Heart right ventricle (tissue), 16 donors: ENCODE results near the gene BRD3OS. TPM values are rescaled to one million over a fixed set of nuclear protein-coding genes. Genes with fewer than 3 reads are reported as not detected.

ENCODE experiments used
- ATAC-seq, 8 donors: fragments of 200-7000 bp; cut with Tn5 transposase; one replicate each; pipeline ENCODE4 v1.9.1; 2020; ENCODE audit warnings: mild to moderate bottlenecking in 8 of 8, moderate library complexity in 8 of 8, moderate number of reproducible peaks in 1 of 8
- DNase-seq, 2 donors: peaks; one replicate each; pipeline ENCODE4 v3.0.0-alpha.2; 2020
- H3K27ac ChIP-seq, 10 donors: fragments of 200-600 bp; sonication (generic) in 2 of 10; one replicate each; pipeline versions ENCODE4 v1.5.0 to v1.8.0; 2020 to 2022; ENCODE audit warnings: mild to moderate bottlenecking in 3 of 10
- H3K27me3 ChIP-seq, 7 donors: fragments of 200-600 bp; one replicate each; pipeline ENCODE4 v1.8.0; 2021 to 2022; ENCODE audit warnings: mild to moderate bottlenecking in 2 of 7
- H3K36me3 ChIP-seq, 9 donors: fragments of 200-600 bp; sonication (generic) in 1 of 9; one replicate each; pipeline versions ENCODE4 v1.5.0 to v1.8.0; 2020 to 2022; ENCODE audit warnings: mild to moderate bottlenecking in 2 of 9
- H3K4me1 ChIP-seq, 9 donors: fragments of 200-600 bp; sonication (generic) in 1 of 9; one replicate each; pipeline versions ENCODE4 v1.5.0 to v1.8.0; 2020 to 2022; ENCODE audit warnings: mild to moderate bottlenecking in 4 of 9
- H3K4me3 ChIP-seq, 10 donors: fragments of 200-600 bp; sonication (generic) in 2 of 10; one replicate each; pipeline versions ENCODE4 v1.5.0 to v1.8.0; 2020 to 2022; ENCODE audit warnings: mild to moderate bottlenecking in 7 of 10, moderate library complexity in 2 of 10
- H3K9me3 ChIP-seq, 11 donors: fragments of 200-600 bp in 10 of 11; sonication (generic) in 2 of 11; one replicate each; pipeline versions ENCODE4 v1.5.0 to v1.8.0; 2013 to 2022; ENCODE audit warnings: mild to moderate bottlenecking in 2 of 11, control low read depth in 1 of 11, moderate library complexity in 1 of 11
- CTCF ChIP-seq, 9 donors: fragments of 200-600 bp; sonication (generic) in 2 of 9; IDR thresholded peaks; one replicate each; pipeline versions ENCODE4 v1.5.0 to v1.8.0; 2021 to 2022; ENCODE audit warnings: antibody characterized with exemption in 9 of 9, mild to moderate bottlenecking in 5 of 9, moderate library complexity in 1 of 9
- WGBS, 2 donors: extraction: QIAGEN DNeasy Blood & Tissue Kit; methylation state at CpG; one replicate each; pipeline ENCODE4 v1.1.7; 2013; ENCODE audit warnings: inconsistent platforms in 1 of 2; 5-methylcytosine and 5-hydroxymethylcytosine counted together
- intact Hi-C, 10 donors: fragments of 100-400 bp; cut with DNase I; formaldehyde crosslinking; loops; one replicate each; pipeline versions ENCODE4 v1.11.1 to v1.14.2; 2022
- polyA plus RNA-seq, 2 donors: library from polyadenylated mRNA; stranded (reverse); fragments of 200-250 nt; gene quantifications; one replicate each; pipeline ENCODE4 v1.2.3, GENCODE V29; 2013
- total RNA-seq, 10 donors: library from RNA; stranded (reverse); fragmentation: NEBNext Ultra II Directional in 3 of 10; extraction: Animal tissue kit (Norgen Biotek cat#: 25700) in 3 of 10; gene quantifications; one replicate each; pipeline versions ENCODE4 v1.2.1 to v1.2.4, GENCODE V29; 2021 to 2023
- donor health status: Arrhythmogenic right ventricular cardiomyopathy.
- donor health status: ischemic (EF 13 %, LVEDD 7.1; RV severe dilation, severe dysfunction).
- donor health status: healthy with polysubstance abuse.
- donor health status: DM: no; HTN: yes; CAD: no.
- donor health status: DM: no; HTN: no; CAD: no.
- donor health status: ischemic (EF 25% LVEDD 6.9; RV normal size, moderate dysfunction).
- donor health status: ischemic (EF 25% LVEDD 5.7; RV mildly dilated, moderate dysfunction).
- donor health status: healthy.
- donor health status: DM: yes; HTN: yes; CAD: no.
- donor health status: Ischemic cardiomyopathy.
- donor health status: ischemic (EF 35%, LVEDD 5.7; RV mildly dilated, moderate dysfunction).
- donor health status: nonischemic (EF 11% LVEDD 7.7; RV severe dilation, severe dysfunction).
- donor health status: DM: yes; HTN: yes; CAD: no.
- donor health status: PGD.
- donor health status: ischemic (EF 29% LVEDD 5.4; RV normal size, mild dysfunction).
- donor health status: nonischemic (EF 23%, LVEDD 6.1; RV moderate dilation, normal function).

The BRD3OS gene
- total and polyA plus RNA-seq, 12 donors: 4.1 to 11.6 (median 7.0) TPM

- ATAC-seq (peak; percentile 77 to 92 (median 86)), DNase-seq (peak; percentile 84 to 86)
- H3K4me3 ChIP-seq: peak overlapping the region; percentile 60 to 82 (median 76)
- intact Hi-C loops: loop anchor here in 1 of 10 donors (2.0 kb wide), 1 partner anchor 200 kb away; no protein-coding TSS in a partner anchor
- H3K4me1 ChIP-seq: peaks cover 8 to 34% (median 23%) of the 10 kb centered on the region in 9 donors
- no peaks in the 10 kb centered on the region for H3K9me3 ChIP-seq
- H3K27ac ChIP-seq: peak overlapping the region; percentile 74 to 97 (median 95)
- TF ChIP-seq CTCF (IDR thresholded peaks at IDR 0.05): peak in 8 of 9 donors; percentile 21 to 73 (median 48)
- 1% methylated on average over 68 to 74 of the region's 74 CpGs for WGBS, 2 donors
- H3K27me3 ChIP-seq: peaks cover 0 to 17% (median 3%) of the 10 kb centered on the region in 7 donors
- no peaks in the 10 kb centered on the region for H3K36me3 ChIP-seq
These were observed 32.3 kb upstream of the BRD3OS start for GRCh38 chr9:133992780-133993634.

- H3K27ac ChIP-seq: peak overlapping the region in 8 of 10 donors; percentile 34 to 97 (median 96)
- no peaks in the 10 kb centered on the region for H3K36me3 ChIP-seq
- H3K4me3 ChIP-seq: peak overlapping the region in 9 of 10 donors; percentile 60 to 82 (median 75)
- DNase-seq: no peak
- peaks cover 8 to 34% (median 23%) of the 10 kb centered on the region in 9 donors for H3K4me1 ChIP-seq
- TF ChIP-seq CTCF (IDR thresholded peaks at IDR 0.05): no peak
- H3K9me3 ChIP-seq: no peaks in the 10 kb centered on the region
- 65 to 69% methylated on average over 16 of the region's 16 CpGs for WGBS, 2 donors
- ATAC-seq: peak in 1 of 8 donors; percentile 5
- intact Hi-C loops: loop anchor here in 9 of 10 donors (1.0 to 2.0 kb wide), 3 partner anchors 200 to 211 kb away; no protein-coding TSS in a partner anchor
- H3K27me3 ChIP-seq: peaks cover 0 to 17% (median 3%) of the 10 kb centered on the region in 7 donors
These were observed 31.5 kb upstream of the BRD3OS start for GRCh38 chr9:133993635-133994253.

GRCh38 chr9:133994353-133995011 lies 30.8 kb upstream of the BRD3OS start:
- Histone ChIP-seq H3K4me3 (no peak overlapping the region), H3K27ac (no peak overlapping the region), H3K4me1 (peaks cover 8 to 34% (median 23%) of the 10 kb centered on the region in 9 donors), H3K36me3 (no peaks in the 10 kb centered on the region), H3K27me3 (peaks cover 0 to 17% (median 3%) of the 10 kb centered on the region in 7 donors), H3K9me3 (no peaks in the 10 kb centered on the region)
- peak; percentile 97 to 100 (median 99) for TF ChIP-seq CTCF (IDR thresholded peaks at IDR 0.05)
- WGBS, 2 donors: 3 to 4% methylated on average over 11 of the region's 11 CpGs
- intact Hi-C loops: loop anchor here in 8 of 10 donors (1.0 to 2.0 kb wide), 3 partner anchors 201 to 212 kb away; no protein-coding TSS in a partner anchor
- DNase-seq (peak; percentile 78 to 87), ATAC-seq (peak; percentile 47 to 88 (median 75))
